ENCODE results near the gene BAZ2B. TPM values are rescaled to one million over a fixed set of nuclear protein-coding genes. Genes with fewer than 3 reads are reported as not detected.
A peak's percentile ranks its signal among the peaks of the same experiment; 100 is the strongest.

The BAZ2B gene
- total RNA-seq, 1 experiment from 2014 or later: 19.9 TPM

DNA sequence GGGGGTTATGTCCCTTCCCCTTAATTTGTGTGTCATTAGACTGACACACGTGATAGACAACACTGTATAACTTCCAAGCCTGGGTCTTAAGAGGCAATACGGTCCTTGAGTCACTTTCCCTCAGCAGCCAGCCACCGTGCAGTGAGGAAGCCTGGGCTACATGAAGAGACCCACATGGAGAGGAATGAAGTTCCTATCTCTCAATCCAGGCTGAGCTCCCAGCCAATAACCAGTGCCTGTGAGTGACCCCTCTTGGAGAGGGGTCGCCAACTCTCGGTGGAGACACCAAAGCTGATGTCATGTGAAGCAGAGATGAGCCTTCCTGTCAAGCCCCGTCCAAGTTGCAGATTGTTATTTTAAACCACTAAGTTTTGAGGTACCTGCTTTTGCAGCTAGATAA is 324.2 kb downstream of the BAZ2B start:
- POLR2A ChIA-PET: no interaction called here
- Histone ChIP-seq H3K36me3 (ENCODE audit: control insufficient read depth in 1 of 2, insufficient read depth in 2 of 2, low read length in 2 of 2) (no peaks in the 10 kb centered on the region), H3K9me3 (ENCODE audit: control insufficient read depth in 1 of 2, insufficient read depth in 1 of 2, low read depth in 1 of 2, low read length in 2 of 2) (no peaks in the 10 kb centered on the region), H3K4me2 (ENCODE audit: low read length) (no peak overlapping the region), H3K27me3 (ENCODE audit: insufficient read depth, low read length) (no peaks in the 10 kb centered on the region), H3K27ac (ENCODE audit: low read depth, low read length) (no peak overlapping the region), H3K9me2 (ENCODE audit: insufficient read depth) (no peaks in the 10 kb centered on the region), H3K4me1 (ENCODE audit: control insufficient read depth in 1 of 2, insufficient read depth in 2 of 2, low read length in 2 of 2) (peaks cover 7 to 15% of the 10 kb centered on the region in 2 experiments), H3K79me2 (ENCODE audit: insufficient read depth, low read length) (no peaks in the 10 kb centered on the region), H3K9ac (ENCODE audit: low read length) (no peak overlapping the region), H2AFZ (ENCODE audit: low read depth, low read length, poor library complexity, severe bottlenecking) (no peak overlapping the region), H3K4me3 (replicated peaks in 1 of 2; ENCODE audit: low read depth in 1 of 2, low read length in 2 of 2) (no peak overlapping the region), H4K20me1 (ENCODE audit: insufficient read depth) (no peaks in the 10 kb centered on the region)
- TF ChIP-seq EGR1 (IDR thresholded peaks at IDR 0.05; ENCODE audit: low read depth): no peak
- TF ChIP-seq EZH2 (IDR thresholded peaks at IDR 0.05): no peak
- TF ChIP-seq FOSL1 (IDR thresholded peaks at IDR 0.05; ENCODE audit: low read depth): no peak
- ATAC-seq (no peak), DNase-seq (ENCODE audit: low read depth, low spot score) (no peak)
- CTCF ChIA-PET: no interaction called here
- RAD21 ChIA-PET (ENCODE audit: low non-redundant PET in 1 of 2, low total read pairs in 2 of 2, uncharacterized antibody in 2 of 2, unreplicated experiment in 2 of 2): no interaction called here
- BruUV-seq (replicated peaks): no TSS peak
- intact Hi-C loops (cut with micrococcal nuclease): loop anchor here (10.0 kb wide), 1 partner anchor 423 kb away; the partner anchor contains the start of gene MARCHF7

DNA sequence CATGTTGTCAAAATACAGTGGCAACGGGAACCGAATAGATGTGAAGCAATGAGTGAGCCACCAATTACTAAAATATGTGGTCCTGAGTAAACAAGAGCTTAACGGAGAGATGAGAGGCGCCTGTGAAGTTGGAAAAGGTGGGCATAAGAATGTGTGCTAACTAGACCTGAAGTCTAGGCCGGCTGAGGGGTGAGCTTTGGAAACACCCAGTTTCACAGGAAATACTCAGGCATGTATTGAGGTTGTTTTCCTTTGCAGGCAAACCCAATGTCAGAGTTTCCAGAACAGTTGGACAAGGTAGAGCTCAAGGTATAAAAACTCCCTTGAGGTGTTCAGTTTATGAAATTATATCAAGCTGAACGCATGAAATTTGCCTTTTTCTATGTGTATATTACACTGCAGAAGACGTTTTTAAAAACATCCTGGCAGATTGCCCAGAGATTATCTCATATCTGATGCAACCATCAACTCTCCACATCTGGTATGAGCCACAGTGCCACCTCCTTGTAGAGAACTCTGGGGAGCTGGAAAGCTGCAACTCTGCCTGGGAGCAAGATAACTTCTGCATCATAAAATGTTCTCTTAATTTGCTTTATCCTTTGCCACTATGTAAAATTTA is 325.9 kb downstream of the BAZ2B start:
- H4K20me1 ChIP-seq (ENCODE audit: insufficient read depth): no peaks in the 10 kb centered on the region
- intact Hi-C loops (cut with micrococcal nuclease): loop anchor here (10.0 kb wide), 1 partner anchor 424 kb away; the partner anchor contains the start of gene MARCHF7
- peak overlapping the region; percentile 87 for H2AFZ ChIP-seq (ENCODE audit: low read depth, low read length, poor library complexity, severe bottlenecking)
- ATAC-seq: no peak
- peak; percentile 51 for DNase-seq (ENCODE audit: low read depth, low spot score)
- CTCF ChIA-PET: no interaction called here
- H3K4me1 ChIP-seq (ENCODE audit: control insufficient read depth in 1 of 2, insufficient read depth in 2 of 2, low read length in 2 of 2): peaks cover 7 to 29% of the 10 kb centered on the region in 2 experiments
- peak overlapping the region; percentile 12; the same call in 1 of the 2 replicates for H3K4me2 ChIP-seq (ENCODE audit: low read length)
- BruUV-seq (replicated peaks): no TSS peak
- no peaks in the 10 kb centered on the region for H3K79me2 ChIP-seq (ENCODE audit: insufficient read depth, low read length)
- RAD21 ChIA-PET (ENCODE audit: low non-redundant PET in 1 of 2, low total read pairs in 2 of 2, uncharacterized antibody in 2 of 2, unreplicated experiment in 2 of 2): interaction anchor here in 1 of 2 experiments (0.5 kb wide), 1 partner anchor 1266 kb away, joined by 3 read pairs; no protein-coding TSS in a partner anchor
- no peak overlapping the region; the same call in 1 of the 2 replicates for H3K27ac ChIP-seq (ENCODE audit: low read depth, low read length)
- H3K9ac ChIP-seq (ENCODE audit: low read length): no peak overlapping the region
- no peak overlapping the region for H3K4me3 ChIP-seq (replicated peaks in 1 of 2; ENCODE audit: low read depth in 1 of 2, low read length in 2 of 2)
- POLR2A ChIA-PET: interaction anchor here (0.6 to 1.0 kb wide), 3 partner anchors 337 to 422 kb away, joined by 3 to 4 read pairs (median 3); partner anchors contain the start of gene MARCHF7
- H3K27me3 ChIP-seq (ENCODE audit: insufficient read depth, low read length): no peaks in the 10 kb centered on the region
- H3K9me2 ChIP-seq (ENCODE audit: insufficient read depth): no peaks in the 10 kb centered on the region
- H3K9me3 ChIP-seq (ENCODE audit: control insufficient read depth in 1 of 2, insufficient read depth in 1 of 2, low read depth in 1 of 2, low read length in 2 of 2): no peaks in the 10 kb centered on the region
- no peaks in the 10 kb centered on the region for H3K36me3 ChIP-seq (ENCODE audit: control insufficient read depth in 1 of 2, insufficient read depth in 2 of 2, low read length in 2 of 2)
- TF ChIP-seq, protein P1, sequence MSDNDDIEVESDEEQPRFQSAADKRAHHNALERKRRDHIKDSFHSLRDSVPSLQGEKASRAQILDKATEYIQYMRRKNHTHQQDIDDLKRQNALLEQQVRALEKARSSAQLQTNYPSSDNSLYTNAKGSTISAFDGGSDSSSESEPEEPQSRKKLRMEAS (IDR thresholded peaks at IDR 0.05): no peak
- TF ChIP-seq YY1 (IDR thresholded peaks at IDR 0.05; ENCODE audit: extremely low read depth, insufficient replicate concordance, low read depth, low read length) (no peak), SRF (IDR thresholded peaks at IDR 0.05; ENCODE audit: low read depth) (no peak), EGR1 (IDR thresholded peaks at IDR 0.05; ENCODE audit: low read depth) (no peak), CBX3 (IDR thresholded peaks at IDR 0.05; ENCODE audit: low read depth) (peak; percentile 67; the same call in 1 of the 2 replicates), RAD21 (IDR thresholded peaks at IDR 0.05; ENCODE audit: low read depth) (0 out of 2 replicates have a peak, but pooled peaks have one; percentile 45), CEBPB (IDR thresholded peaks at IDR 0.05; ENCODE audit: low read depth) (peak; percentile 92), ZFX (IDR thresholded peaks at IDR 0.05) (no peak), FOSL1 (IDR thresholded peaks at IDR 0.05; ENCODE audit: low read depth) (no peak), TCF7L2 (IDR thresholded peaks at IDR 0.05; ENCODE audit: borderline replicate concordance, extremely low read depth, insufficient read depth, insufficient read length) (no peak), POLR2AphosphoS5 (IDR thresholded peaks at IDR 0.05; ENCODE audit: low read depth, low read length) (peak; percentile 61), EZH2phosphoT487 (IDR thresholded peaks at IDR 0.05; ENCODE audit: borderline replicate concordance) (no peak), ZNF274 (IDR thresholded peaks at IDR 0.05; ENCODE audit: low read depth, low read length) (no peak), SIN3A (IDR thresholded peaks at IDR 0.05; ENCODE audit: low read depth) (no peak), SP1 (IDR thresholded peaks at IDR 0.05; ENCODE audit: low read depth) (no peak; the same call in 1 of the 2 replicates)
- TF ChIP-seq, protein P2, sequence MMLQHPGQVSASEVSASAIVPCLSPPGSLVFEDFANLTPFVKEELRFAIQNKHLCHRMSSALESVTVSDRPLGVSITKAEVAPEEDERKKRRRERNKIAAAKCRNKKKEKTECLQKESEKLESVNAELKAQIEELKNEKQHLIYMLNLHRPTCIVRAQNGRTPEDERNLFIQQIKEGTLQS (IDR thresholded peaks at IDR 0.05): no peak; the same call in 1 of the 2 replicates
- TF ChIP-seq, protein P3, sequence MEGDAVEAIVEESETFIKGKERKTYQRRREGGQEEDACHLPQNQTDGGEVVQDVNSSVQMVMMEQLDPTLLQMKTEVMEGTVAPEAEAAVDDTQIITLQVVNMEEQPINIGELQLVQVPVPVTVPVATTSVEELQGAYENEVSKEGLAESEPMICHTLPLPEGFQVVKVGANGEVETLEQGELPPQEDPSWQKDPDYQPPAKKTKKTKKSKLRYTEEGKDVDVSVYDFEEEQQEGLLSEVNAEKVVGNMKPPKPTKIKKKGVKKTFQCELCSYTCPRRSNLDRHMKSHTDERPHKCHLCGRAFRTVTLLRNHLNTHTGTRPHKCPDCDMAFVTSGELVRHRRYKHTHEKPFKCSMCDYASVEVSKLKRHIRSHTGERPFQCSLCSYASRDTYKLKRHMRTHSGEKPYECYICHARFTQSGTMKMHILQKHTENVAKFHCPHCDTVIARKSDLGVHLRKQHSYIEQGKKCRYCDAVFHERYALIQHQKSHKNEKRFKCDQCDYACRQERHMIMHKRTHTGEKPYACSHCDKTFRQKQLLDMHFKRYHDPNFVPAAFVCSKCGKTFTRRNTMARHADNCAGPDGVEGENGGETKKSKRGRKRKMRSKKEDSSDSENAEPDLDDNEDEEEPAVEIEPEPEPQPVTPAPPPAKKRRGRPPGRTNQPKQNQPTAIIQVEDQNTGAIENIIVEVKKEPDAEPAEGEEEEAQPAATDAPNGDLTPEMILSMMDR (IDR thresholded peaks at IDR 0.05 in 2 of 3, conservative IDR thresholded peaks at IDR 0.05 in 1 of 3; ENCODE audit: borderline replicate concordance in 1 of 3, insufficient read depth in 1 of 3, low read depth in 2 of 3, low read length in 2 of 3): no peak
